GM19193 (cell line): ENCODE results near the gene RNPS1.

Experiments
- POLR2A ChIP-seq: IDR thresholded peaks from 4 replicates; pipeline ENCODE4 v1.6.1; 2011; ENCODE audit not compliant: insufficient read depth, insufficient read length; ENCODE audit errors: extremely low read depth

Gene RNPS1

GRCh38 chr16:2246301-2246885 lies 21.5 kb downstream of the RNPS1 start:
- TF ChIP-seq POLR2A, result no peak

DNA sequence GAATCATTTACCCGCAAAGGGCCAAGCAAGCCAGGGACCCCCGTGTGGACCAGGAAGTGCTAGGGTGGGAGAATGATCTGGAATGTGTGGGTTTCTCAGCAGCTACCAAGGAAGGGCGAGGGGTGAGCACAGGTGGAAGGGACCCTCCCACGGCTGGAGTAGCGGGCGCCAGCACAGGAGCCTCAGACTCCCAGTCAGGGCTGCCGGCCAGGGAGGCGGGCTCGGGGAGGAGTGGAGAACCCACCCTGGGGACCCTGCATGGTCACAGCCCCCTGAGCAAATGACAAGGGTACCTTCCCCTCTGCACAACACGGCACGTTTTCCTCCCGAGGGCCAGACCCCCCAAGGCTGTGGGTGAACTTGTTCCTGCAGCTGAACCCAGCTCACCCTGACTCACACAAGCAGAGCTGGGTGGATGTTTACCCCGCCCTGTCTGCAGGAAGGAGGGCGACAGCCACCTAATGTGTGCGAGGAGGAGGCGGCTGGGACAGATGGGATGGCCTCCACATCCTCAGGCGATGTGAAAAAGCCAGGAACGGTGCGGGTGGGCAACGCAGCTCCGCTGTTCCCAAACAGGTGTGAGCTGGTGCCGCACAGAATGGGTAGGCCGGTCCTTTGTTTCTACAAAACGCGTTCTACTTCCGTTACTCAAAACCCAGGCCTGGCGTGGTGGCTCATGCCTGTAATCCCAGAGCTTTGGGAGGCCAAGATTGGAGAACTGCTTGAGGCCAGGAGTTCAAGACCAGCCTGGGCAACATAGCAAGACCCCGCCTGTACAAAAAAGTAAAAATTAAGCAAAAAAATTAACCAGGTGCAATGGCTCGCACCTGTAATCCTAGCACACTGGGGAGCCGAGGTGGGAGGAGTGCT lies 22.8 kb downstream of the RNPS1 start:
- no peak for TF ChIP-seq POLR2A

- TF ChIP-seq POLR2A, result no peak
Observed at GRCh38 chr16:2244301-2244700, 23.6 kb downstream of the RNPS1 start.

DNA sequence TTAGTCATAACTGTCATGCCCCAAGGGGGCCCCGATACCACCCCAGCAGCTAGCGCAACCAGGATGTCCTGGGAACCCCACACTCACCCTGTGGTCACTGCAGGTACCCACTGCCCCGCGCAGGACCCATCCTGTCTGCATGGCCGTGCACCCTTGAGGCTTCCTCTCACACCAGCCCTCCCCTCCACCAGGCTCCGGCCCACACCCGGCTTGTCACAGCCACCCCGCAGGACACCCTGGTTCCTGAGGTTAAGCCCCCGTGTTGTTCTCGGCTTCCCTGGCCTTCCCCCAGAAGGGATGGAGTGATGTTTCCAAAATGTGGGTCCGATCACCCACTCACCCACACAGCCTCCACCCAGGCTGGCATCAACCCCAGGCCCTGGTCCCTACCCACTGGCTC lies 24.1 kb downstream of the RNPS1 start:
- no peak for TF ChIP-seq POLR2A

DNA sequence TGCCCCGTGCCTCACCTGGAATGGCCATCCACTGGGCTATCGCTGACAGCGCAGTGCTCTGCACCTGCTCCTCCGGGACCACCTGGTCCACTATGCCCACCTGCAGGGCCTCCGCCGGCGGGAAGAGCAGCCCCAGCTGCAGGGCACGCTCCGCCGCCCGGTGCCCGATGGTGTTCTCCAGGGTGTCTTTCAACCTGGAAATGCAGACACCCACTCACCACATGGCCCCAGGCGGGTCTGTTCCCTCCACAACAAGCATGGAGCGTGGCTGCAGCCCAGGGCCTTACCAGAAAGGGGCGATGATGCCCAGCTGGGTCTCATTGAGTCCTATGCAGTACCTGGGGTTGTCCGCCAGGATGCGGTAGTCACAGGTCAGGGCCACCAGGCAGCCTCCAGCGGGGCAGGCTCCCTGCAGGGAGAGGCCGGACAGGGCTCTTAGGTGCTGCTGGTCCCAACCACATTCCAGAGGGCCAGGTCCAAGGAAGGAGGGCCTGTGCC lies 24.8 kb downstream of the RNPS1 start:
- TF ChIP-seq POLR2A, result no peak

DNA sequence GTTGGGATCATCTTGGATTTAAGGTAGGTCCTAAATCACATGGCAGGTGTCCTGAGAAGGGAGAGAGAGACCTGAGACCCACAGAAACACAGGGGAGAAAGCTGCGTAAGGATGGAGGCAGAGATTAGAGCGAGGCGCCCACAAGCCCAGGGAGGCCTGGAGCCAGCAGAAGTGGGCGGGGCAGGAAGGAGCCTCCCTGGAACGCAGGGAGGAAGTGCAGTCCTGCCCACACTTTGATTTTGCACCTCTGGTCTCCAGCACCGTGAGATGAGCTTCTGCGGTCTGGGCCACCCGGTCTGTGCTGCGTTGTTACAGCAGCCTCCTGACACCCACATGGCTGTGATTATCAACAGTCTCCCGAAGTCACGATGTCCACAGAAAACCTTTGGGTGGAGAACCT lies 25.3 kb downstream of the RNPS1 start:
- no peak for TF ChIP-seq POLR2A

GRCh38 chr16:2238838-2239675 lies 28.9 kb downstream of the RNPS1 start:
- no peak for TF ChIP-seq POLR2A

DNA sequence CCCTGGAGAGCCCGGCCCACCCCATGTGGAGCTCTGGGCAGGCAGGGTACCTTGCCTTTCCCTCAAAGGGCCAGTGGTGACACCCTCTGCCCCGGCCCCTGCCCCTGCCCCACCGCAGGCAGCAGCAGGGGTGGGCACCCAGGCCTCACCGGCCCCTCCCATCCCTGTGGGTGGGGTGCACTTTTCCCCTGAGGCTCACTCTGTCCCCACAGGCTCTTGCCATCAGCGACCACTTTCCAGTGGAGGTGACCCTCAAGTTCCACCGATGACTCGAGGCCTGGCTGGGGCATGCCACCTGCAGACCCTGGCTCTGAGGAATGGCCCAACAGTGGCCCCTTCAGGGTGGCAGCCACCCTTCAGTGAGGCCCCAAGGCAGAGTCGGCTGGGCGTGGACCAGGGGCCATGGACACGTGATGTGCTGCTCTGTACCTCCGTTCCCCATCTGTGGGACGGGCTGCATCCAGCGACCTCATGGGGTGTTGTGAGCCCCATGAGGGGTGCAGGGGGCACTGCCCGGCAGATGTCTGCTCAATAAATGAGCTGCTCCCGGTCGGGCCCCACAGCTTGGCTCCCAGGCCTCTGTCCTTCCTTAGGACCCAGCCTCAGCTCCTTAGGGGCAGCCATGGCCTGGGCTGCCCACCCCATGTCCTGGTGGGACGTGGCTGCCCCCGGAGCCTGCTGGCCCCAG lies 29.6 kb downstream of the RNPS1 start:
- TF ChIP-seq POLR2A, result no peak

GRCh38 chr16:2237493-2238149 lies 30.3 kb downstream of the RNPS1 start:
- TF ChIP-seq POLR2A, result no peak

DNA sequence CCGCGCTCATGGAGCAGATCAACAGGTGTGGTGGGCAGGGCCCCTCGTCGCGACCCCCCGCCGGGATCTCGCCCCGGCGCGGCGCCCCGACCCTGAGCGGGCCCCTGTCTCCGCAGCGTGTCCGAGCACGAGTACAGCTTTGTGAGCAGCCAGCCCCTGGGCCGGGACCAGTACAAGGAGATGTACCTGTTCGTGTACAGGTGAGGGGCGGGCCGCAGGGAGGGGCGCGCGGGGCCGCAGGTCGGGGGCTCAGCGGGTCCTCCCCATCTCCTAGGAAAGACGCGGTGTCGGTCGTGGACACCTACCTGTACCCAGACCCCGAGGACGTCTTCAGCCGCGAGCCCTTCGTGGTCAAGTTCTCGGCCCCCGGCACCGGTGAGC lies 30.8 kb downstream of the RNPS1 start:
- no peak for TF ChIP-seq POLR2A

- no peak for TF ChIP-seq POLR2A
Observed at GRCh38 chr16:2236337-2237101, 31.4 kb downstream of the RNPS1 start, which contains the start of gene DNASE1L2. Gene DNASE1L2 (plus strand): TSS chr16:2236444. CDS start chr16:2236817, 373 bp downstream.

- no peak for TF ChIP-seq POLR2A
Observed at GRCh38 chr16:2235695-2236336, 32.1 kb downstream of the RNPS1 start.

GRCh38 chr16:2235234-2235651 lies 32.7 kb downstream of the RNPS1 start:
- no peak for TF ChIP-seq POLR2A
